Measurements from ENCODE around the gene BHLHE23.

DNA sequence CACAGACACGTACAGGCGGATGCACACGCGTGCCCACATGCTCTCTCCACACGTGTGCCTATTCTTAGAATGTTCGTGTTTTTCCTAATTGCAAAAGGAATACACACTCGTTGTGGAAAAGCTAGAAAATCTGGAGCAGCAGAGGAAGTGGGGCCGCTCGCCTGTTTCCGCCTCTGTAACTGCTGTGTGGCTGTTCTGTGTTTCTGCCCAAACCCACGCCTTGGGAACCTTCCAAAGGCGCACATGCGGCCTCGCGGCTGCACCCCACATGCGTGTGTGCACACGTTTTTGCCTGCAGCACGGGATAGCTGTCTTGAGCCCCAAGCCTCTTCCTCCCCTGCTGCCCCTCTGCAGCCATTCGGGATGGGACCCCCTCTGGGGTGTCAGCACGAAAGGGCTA lies 42.1 kb downstream of the BHLHE23 start:
- TF ChIP-seq, protein P1, sequence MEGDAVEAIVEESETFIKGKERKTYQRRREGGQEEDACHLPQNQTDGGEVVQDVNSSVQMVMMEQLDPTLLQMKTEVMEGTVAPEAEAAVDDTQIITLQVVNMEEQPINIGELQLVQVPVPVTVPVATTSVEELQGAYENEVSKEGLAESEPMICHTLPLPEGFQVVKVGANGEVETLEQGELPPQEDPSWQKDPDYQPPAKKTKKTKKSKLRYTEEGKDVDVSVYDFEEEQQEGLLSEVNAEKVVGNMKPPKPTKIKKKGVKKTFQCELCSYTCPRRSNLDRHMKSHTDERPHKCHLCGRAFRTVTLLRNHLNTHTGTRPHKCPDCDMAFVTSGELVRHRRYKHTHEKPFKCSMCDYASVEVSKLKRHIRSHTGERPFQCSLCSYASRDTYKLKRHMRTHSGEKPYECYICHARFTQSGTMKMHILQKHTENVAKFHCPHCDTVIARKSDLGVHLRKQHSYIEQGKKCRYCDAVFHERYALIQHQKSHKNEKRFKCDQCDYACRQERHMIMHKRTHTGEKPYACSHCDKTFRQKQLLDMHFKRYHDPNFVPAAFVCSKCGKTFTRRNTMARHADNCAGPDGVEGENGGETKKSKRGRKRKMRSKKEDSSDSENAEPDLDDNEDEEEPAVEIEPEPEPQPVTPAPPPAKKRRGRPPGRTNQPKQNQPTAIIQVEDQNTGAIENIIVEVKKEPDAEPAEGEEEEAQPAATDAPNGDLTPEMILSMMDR (IDR thresholded peaks at IDR 0.05), result no peak
- TF ChIP-seq POLR2A (IDR thresholded peaks at IDR 0.05), result no peak
